ENCODE data around the gene GPATCH2.

GPATCH2 gene

DNA sequence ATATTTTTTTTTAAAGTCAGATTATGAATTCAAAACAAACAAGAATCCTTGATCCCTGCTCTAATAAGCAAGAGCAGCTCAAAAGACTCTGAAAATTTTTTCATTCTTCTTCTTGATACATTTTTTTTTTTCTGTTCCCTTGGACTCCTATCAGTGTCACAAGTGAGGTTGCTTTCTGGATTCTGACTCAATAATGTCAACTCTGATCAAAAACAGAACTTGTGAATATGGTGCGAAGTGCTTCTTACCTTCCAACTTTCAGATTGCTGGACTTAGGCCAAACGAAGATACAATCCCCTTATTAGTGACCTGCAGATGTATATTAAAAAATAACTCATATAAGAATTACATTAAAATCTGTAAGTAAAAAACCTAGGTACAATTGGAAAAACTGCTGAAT, 136.1 kb downstream of the GPATCH2 start:
- H3K27ac Mint-ChIP-seq (ENCODE audit: low read depth) = no peak overlapping the region
- no peaks in the 10 kb centered on the region for H3K4me1 Mint-ChIP-seq
- no peak for DNase-seq (ENCODE audit: low spot score in 2 of 2)
- no peaks in the 10 kb centered on the region for H3K9me3 Mint-ChIP-seq
- no peak for ATAC-seq (replicated peaks; ENCODE audit: extremely low read depth, poor library complexity, severe bottlenecking)
- peaks cover 2% of the 10 kb centered on the region for H3K36me3 Mint-ChIP-seq (ENCODE audit: insufficient read depth)
- no peaks in the 10 kb centered on the region for H3K27me3 Mint-ChIP-seq
- H3K4me3 Mint-ChIP-seq = no peak overlapping the region

GRCh38 chr1:217493290-217493689, 137.6 kb downstream of the GPATCH2 start:
- H3K36me3 Mint-ChIP-seq (ENCODE audit: insufficient read depth) = peaks cover 2% of the 10 kb centered on the region
- DNase-seq (ENCODE audit: low spot score in 2 of 2) (no peak), ATAC-seq (replicated peaks; ENCODE audit: extremely low read depth, poor library complexity, severe bottlenecking) (no peak)
- no peak overlapping the region for H3K4me3 Mint-ChIP-seq
- no peaks in the 10 kb centered on the region for H3K9me3 Mint-ChIP-seq
- H3K27ac Mint-ChIP-seq (ENCODE audit: low read depth) = no peak overlapping the region
- H3K27me3 Mint-ChIP-seq = no peaks in the 10 kb centered on the region
- no peaks in the 10 kb centered on the region for H3K4me1 Mint-ChIP-seq

GRCh38 chr1:217484871-217485270, 146.0 kb downstream of the GPATCH2 start:
- Mint-ChIP-seq H3K36me3 (ENCODE audit: insufficient read depth) (no peaks in the 10 kb centered on the region), H3K27me3 (no peaks in the 10 kb centered on the region), H3K9me3 (peaks cover 10% of the 10 kb centered on the region), H3K4me3 (no peak overlapping the region), H3K27ac (ENCODE audit: low read depth) (no peak overlapping the region), H3K4me1 (peaks cover 21% of the 10 kb centered on the region)
- DNase-seq (ENCODE audit: low spot score in 2 of 2) = no peak
- no peak for ATAC-seq (replicated peaks; ENCODE audit: extremely low read depth, poor library complexity, severe bottlenecking)

DNA sequence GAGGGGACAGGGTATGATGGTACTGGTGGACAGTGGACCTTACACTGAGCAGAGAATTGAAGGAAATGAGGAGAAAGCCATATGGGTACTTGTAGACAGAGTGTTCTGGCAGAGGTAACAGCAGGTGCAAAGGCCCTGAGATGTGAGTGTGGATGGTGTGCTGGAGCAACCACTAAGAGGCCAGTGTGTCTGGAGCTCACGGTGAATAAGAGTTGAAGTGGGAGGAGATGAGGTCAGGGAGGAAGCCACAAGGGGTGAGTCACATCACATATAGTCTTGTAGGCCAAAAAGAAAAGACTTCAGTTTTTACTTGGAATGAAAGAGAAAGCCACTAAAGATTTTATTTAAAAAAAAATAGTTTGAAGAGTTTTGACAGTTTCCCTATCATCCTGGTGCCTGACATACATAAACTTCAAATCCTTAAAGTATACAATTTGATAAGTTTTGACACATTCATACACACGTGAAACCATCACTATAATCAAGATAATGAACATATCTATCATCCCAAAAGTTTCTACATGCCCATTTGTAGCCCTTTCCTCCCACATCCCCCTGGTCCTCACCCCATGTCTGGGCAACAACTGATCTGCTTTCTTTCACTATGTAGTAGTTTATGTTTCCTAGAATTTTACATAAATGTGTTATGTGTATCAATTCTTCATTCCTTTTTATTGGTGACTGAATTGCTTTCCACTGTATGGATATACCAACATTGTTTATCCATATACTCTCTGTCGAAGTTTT, 148.4 kb downstream of the GPATCH2 start:
- peak overlapping the region; percentile 0 for H3K27ac Mint-ChIP-seq (ENCODE audit: low read depth)
- no peaks in the 10 kb centered on the region for H3K27me3 Mint-ChIP-seq
- ATAC-seq (replicated peaks; ENCODE audit: extremely low read depth, poor library complexity, severe bottlenecking) (no peak), DNase-seq (ENCODE audit: low spot score in 2 of 2) (no peak)
- H3K36me3 Mint-ChIP-seq (ENCODE audit: insufficient read depth) = no peaks in the 10 kb centered on the region
- peaks cover 21% of the 10 kb centered on the region for H3K4me1 Mint-ChIP-seq
- H3K4me3 Mint-ChIP-seq = no peak overlapping the region
- H3K9me3 Mint-ChIP-seq = peaks cover 16% of the 10 kb centered on the region

DNA sequence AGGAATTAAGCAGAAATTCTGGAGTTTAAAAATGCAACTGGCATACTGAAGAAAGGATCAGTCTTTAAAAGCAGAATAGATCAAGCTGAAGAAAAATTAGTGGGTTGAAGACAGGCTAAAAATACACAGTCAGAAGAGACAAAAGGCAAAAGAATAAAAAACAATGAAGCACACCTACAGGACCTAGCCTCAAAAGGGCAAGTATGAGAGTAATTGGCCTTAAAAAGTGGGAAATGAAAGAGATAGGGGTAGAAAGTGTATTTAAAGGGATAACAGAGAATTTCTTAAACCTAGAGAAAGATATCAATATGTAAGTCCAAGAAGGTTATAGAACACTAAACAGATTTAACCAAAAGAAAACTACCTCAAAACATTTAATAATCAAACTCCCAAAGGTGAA, 152.4 kb downstream of the GPATCH2 start:
- H3K27me3 Mint-ChIP-seq = no peaks in the 10 kb centered on the region
- peaks cover 16% of the 10 kb centered on the region for H3K9me3 Mint-ChIP-seq
- H3K4me1 Mint-ChIP-seq = peaks cover 18% of the 10 kb centered on the region
- ATAC-seq (replicated peaks; ENCODE audit: extremely low read depth, poor library complexity, severe bottlenecking) (no peak), DNase-seq (ENCODE audit: low spot score in 2 of 2) (no peak)
- no peak overlapping the region for H3K4me3 Mint-ChIP-seq
- H3K36me3 Mint-ChIP-seq (ENCODE audit: insufficient read depth) = peaks cover 1% of the 10 kb centered on the region
- no peak overlapping the region for H3K27ac Mint-ChIP-seq (ENCODE audit: low read depth)

- H3K4me3 Mint-ChIP-seq = no peak overlapping the region
- DNase-seq (ENCODE audit: low spot score in 2 of 2) = no peak
- no peak overlapping the region for H3K27ac Mint-ChIP-seq (ENCODE audit: low read depth)
- no peaks in the 10 kb centered on the region for H3K4me1 Mint-ChIP-seq
- no peak for ATAC-seq (replicated peaks; ENCODE audit: extremely low read depth, poor library complexity, severe bottlenecking)
- H3K27me3 Mint-ChIP-seq = no peaks in the 10 kb centered on the region
- H3K36me3 Mint-ChIP-seq (ENCODE audit: insufficient read depth) = peaks cover 1% of the 10 kb centered on the region
- H3K9me3 Mint-ChIP-seq = no peaks in the 10 kb centered on the region
Observed at GRCh38 chr1:217472915-217473314, 158.0 kb downstream of the GPATCH2 start.

GRCh38 chr1:217471403-217471802, 159.5 kb downstream of the GPATCH2 start:
- no peak overlapping the region for H3K27ac Mint-ChIP-seq (ENCODE audit: low read depth)
- no peaks in the 10 kb centered on the region for H3K9me3 Mint-ChIP-seq
- H3K4me1 Mint-ChIP-seq = no peaks in the 10 kb centered on the region
- H3K27me3 Mint-ChIP-seq = no peaks in the 10 kb centered on the region
- DNase-seq (ENCODE audit: low spot score in 2 of 2) = no peak
- no peak for ATAC-seq (replicated peaks; ENCODE audit: extremely low read depth, poor library complexity, severe bottlenecking)
- H3K36me3 Mint-ChIP-seq (ENCODE audit: insufficient read depth) = peaks cover 1% of the 10 kb centered on the region
- H3K4me3 Mint-ChIP-seq = no peak overlapping the region

GRCh38 chr1:217469983-217470382, 160.9 kb downstream of the GPATCH2 start:
- Mint-ChIP-seq H3K36me3 (ENCODE audit: insufficient read depth) (no peaks in the 10 kb centered on the region), H3K27me3 (no peaks in the 10 kb centered on the region), H3K4me1 (no peaks in the 10 kb centered on the region), H3K9me3 (peaks cover 9% of the 10 kb centered on the region), H3K4me3 (no peak overlapping the region), H3K27ac (ENCODE audit: low read depth) (no peak overlapping the region)
- DNase-seq (ENCODE audit: low spot score in 2 of 2) = no peak
- no peak for ATAC-seq (replicated peaks; ENCODE audit: extremely low read depth, poor library complexity, severe bottlenecking)

- H3K4me3 Mint-ChIP-seq = no peak overlapping the region
- peaks cover 13% of the 10 kb centered on the region for H3K9me3 Mint-ChIP-seq
- no peak overlapping the region for H3K27ac Mint-ChIP-seq (ENCODE audit: low read depth)
Observed at GRCh38 chr1:217465102-217465501, 165.8 kb downstream of the GPATCH2 start.

GRCh38 chr1:217462666-217463065, 168.2 kb downstream of the GPATCH2 start:
- Mint-ChIP-seq H3K4me1 (no peaks in the 10 kb centered on the region), H3K9me3 (peaks cover 13% of the 10 kb centered on the region), H3K27ac (ENCODE audit: low read depth) (no peak overlapping the region), H3K4me3 (no peak overlapping the region), H3K27me3 (no peaks in the 10 kb centered on the region), H3K36me3 (ENCODE audit: insufficient read depth) (no peaks in the 10 kb centered on the region)
- no peak for ATAC-seq (replicated peaks; ENCODE audit: extremely low read depth, poor library complexity, severe bottlenecking)
- no peak for DNase-seq (ENCODE audit: low spot score in 2 of 2)

More at GRCh38 chr1:217465102-217465501, 165.8 kb downstream of the GPATCH2 start:
- DNase-seq (ENCODE audit: low spot score in 2 of 2) (no peak), ATAC-seq (replicated peaks; ENCODE audit: extremely low read depth, poor library complexity, severe bottlenecking) (no peak)
- Mint-ChIP-seq H3K27me3 (no peaks in the 10 kb centered on the region), H3K4me1 (no peaks in the 10 kb centered on the region), H3K36me3 (ENCODE audit: insufficient read depth) (no peaks in the 10 kb centered on the region)

- Mint-ChIP-seq H3K4me1 (no peaks in the 10 kb centered on the region), H3K9me3 (peaks cover 13% of the 10 kb centered on the region), H3K27me3 (no peaks in the 10 kb centered on the region), H3K36me3 (ENCODE audit: insufficient read depth) (peaks cover 2% of the 10 kb centered on the region), H3K27ac (ENCODE audit: low read depth) (no peak overlapping the region), H3K4me3 (no peak overlapping the region)
- no peak for ATAC-seq (replicated peaks; ENCODE audit: extremely low read depth, poor library complexity, severe bottlenecking)
- no peak for DNase-seq (ENCODE audit: low spot score in 2 of 2)
Observed at GRCh38 chr1:217462159-217462558, 168.7 kb downstream of the GPATCH2 start.

- Mint-ChIP-seq H3K9me3 (no peaks in the 10 kb centered on the region), H3K36me3 (ENCODE audit: insufficient read depth) (peaks cover 4% of the 10 kb centered on the region), H3K4me3 (no peak overlapping the region), H3K27me3 (no peaks in the 10 kb centered on the region), H3K4me1 (no peaks in the 10 kb centered on the region), H3K27ac (ENCODE audit: low read depth) (no peak overlapping the region)
- ATAC-seq (replicated peaks; ENCODE audit: extremely low read depth, poor library complexity, severe bottlenecking) = no peak
- no peak for DNase-seq (ENCODE audit: low spot score in 2 of 2)
Observed at GRCh38 chr1:217457016-217457415, 173.9 kb downstream of the GPATCH2 start.

DNA sequence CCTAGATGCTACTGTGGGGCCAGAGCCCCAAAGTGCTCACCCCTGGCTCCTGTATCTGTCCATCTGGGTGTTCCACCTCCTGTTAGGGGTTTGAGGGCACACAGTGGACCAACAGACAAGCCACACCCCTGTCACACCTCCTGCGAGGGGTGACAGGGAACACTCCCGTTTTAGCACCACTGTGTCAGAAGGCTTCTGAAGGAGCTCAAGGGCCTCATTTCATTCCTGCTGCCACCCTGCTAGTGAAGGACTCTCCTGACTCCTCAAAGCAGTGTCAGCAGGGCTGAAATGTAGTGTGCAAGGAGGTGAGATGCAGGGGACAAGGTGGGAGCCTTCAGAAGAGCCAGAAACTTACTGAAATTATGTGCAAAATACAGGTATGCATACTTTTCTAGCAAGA, 174.6 kb downstream of the GPATCH2 start:
- H3K4me3 Mint-ChIP-seq = no peak overlapping the region
- H3K36me3 Mint-ChIP-seq (ENCODE audit: insufficient read depth) = peaks cover 4% of the 10 kb centered on the region
- no peaks in the 10 kb centered on the region for H3K9me3 Mint-ChIP-seq
- H3K4me1 Mint-ChIP-seq = no peaks in the 10 kb centered on the region
- no peak overlapping the region for H3K27ac Mint-ChIP-seq (ENCODE audit: low read depth)
- no peak for DNase-seq (ENCODE audit: low spot score in 2 of 2)
- H3K27me3 Mint-ChIP-seq = no peaks in the 10 kb centered on the region
- no peak for ATAC-seq (replicated peaks; ENCODE audit: extremely low read depth, poor library complexity, severe bottlenecking)
